ENCODE measurements around the gene SPACDR. TPM values are rescaled to one million over a fixed set of nuclear protein-coding genes. Genes with fewer than 3 reads are reported as not detected.
"Not testable (repeated sequence)": the region's sequence is repeated elsewhere in the genome, so short reads cannot be mapped to it uniquely, and the experiment has no call there.

SPACDR gene
- total RNA-seq, 1 donor from 2014 or later, result not detected

DNA sequence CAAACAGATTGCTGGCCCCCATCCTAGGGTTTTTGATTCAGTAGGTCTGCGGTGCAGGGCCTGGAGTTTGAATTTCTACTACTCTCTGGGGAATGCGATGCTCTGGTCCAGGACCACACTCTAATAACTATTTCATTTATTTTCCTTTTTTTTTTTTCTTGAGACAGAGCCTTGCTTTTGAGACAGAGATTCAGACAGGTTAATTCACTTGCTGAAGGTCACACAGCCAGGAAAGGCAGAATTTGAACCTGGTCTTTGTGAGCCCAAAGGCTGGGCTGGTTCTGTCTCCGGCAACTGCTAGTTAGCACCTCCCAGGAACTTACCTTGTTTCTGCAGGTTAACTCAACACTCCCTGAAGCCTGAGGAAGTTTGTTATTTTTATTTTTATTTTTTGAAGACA lies 11.5 kb downstream of the SPACDR start:
- TF ChIP-seq, protein P1, sequence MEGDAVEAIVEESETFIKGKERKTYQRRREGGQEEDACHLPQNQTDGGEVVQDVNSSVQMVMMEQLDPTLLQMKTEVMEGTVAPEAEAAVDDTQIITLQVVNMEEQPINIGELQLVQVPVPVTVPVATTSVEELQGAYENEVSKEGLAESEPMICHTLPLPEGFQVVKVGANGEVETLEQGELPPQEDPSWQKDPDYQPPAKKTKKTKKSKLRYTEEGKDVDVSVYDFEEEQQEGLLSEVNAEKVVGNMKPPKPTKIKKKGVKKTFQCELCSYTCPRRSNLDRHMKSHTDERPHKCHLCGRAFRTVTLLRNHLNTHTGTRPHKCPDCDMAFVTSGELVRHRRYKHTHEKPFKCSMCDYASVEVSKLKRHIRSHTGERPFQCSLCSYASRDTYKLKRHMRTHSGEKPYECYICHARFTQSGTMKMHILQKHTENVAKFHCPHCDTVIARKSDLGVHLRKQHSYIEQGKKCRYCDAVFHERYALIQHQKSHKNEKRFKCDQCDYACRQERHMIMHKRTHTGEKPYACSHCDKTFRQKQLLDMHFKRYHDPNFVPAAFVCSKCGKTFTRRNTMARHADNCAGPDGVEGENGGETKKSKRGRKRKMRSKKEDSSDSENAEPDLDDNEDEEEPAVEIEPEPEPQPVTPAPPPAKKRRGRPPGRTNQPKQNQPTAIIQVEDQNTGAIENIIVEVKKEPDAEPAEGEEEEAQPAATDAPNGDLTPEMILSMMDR (IDR thresholded peaks at IDR 0.05; ENCODE audit: insufficient read depth, low read length, poor library complexity, severe bottlenecking), result no peak
- Histone ChIP-seq H3K4me3 (ENCODE audit: low read depth, low read length) (no peak overlapping the region), H3K36me3 (ENCODE audit: control insufficient read depth, insufficient read depth, low read length) (no peaks in the 10 kb centered on the region), H3K27me3 (ENCODE audit: control insufficient read depth, insufficient read depth, low read length) (no peaks in the 10 kb centered on the region)
- DNase-seq (ENCODE audit: low read depth), result no peak

DNA sequence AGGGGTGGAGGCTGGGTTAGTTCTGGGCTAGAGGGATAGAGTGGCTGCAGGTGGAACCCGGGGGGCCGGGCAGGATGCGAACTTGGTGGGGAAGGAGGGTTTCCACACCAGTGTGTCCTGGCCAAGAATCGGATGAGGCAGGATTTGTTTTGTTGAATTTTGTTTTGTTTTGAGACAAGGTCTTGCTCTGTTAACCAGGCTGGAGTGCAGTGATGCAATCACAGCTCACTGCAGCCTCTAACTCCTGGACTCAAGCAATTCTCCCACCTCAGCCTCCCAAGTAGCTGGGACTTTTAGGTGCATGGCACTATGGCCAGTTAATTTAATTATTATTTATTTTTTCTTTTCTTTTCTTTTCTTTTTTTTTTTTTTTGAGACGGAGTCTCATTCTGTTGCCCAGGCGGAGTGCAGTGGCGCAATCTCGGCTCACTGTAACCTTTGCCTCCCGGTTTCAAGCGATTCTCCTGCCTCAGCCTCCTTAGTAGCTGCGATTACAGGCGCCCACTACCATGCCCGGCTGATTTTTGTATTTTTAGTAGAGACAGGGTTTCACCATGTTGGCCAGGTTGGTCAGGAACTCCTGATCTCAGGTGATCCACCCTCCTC lies 14.8 kb downstream of the SPACDR start:
- DNase-seq (ENCODE audit: low read depth), result no peak

DNA sequence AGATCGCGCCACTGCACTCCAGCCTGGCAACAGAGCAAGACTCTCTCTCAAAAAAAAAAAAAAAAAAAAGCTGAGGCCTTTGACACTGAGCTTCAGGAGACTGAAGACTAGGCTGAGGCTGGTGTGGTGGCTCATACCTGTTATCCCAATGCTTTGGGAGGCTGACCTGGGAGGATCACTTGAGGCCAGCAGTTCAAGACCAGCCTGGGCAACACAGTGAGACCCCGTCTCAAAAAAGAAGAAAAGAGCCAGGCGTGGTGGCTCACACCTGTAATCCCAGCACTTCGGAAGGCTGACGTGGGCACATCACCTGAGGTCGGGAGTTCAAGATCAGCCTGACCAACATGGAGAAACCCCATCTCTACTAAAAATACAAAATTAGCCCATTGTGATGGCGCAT lies 16.7 kb downstream of the SPACDR start:
- not testable (repeated sequence) for H3K4me3 ChIP-seq (ENCODE audit: low read depth, low read length); H3K36me3 ChIP-seq (ENCODE audit: control insufficient read depth, insufficient read depth, low read length); DNase-seq (ENCODE audit: low read depth); H3K27me3 ChIP-seq (ENCODE audit: control insufficient read depth, insufficient read depth, low read length)

More for the DNA sequence above, 14.8 kb downstream of the SPACDR start:
- no peak overlapping the region for H3K4me3 ChIP-seq (ENCODE audit: low read depth, low read length)
- TF ChIP-seq, protein P1 (IDR thresholded peaks at IDR 0.05; ENCODE audit: insufficient read depth, low read length, poor library complexity, severe bottlenecking), result no peak
- no peaks in the 10 kb centered on the region for H3K36me3 ChIP-seq (ENCODE audit: control insufficient read depth, insufficient read depth, low read length)
- no peaks in the 10 kb centered on the region for H3K27me3 ChIP-seq (ENCODE audit: control insufficient read depth, insufficient read depth, low read length)

DNA sequence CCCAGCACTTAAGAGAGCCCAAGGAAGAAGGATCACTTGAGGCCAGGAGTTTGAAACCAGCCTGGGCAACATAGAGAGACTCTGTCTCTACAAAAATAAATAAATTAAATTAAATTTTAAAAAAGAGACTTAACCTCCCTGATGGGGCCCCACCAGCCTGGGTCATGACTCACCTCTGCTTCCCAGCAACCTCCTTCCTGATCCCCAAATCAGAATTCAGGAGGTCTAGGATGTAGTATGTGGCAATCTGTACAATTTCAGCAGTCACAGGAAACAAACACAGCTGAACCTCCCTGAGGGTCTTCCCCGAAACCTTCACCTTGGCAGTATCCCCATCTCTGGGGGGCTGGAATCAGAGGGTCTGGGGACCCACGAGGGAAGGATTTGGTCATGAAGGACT lies 18.0 kb downstream of the SPACDR start:
- Histone ChIP-seq H3K4me3 (ENCODE audit: low read depth, low read length) (no peak overlapping the region), H3K27me3 (ENCODE audit: control insufficient read depth, insufficient read depth, low read length) (no peaks in the 10 kb centered on the region), H3K36me3 (ENCODE audit: control insufficient read depth, insufficient read depth, low read length) (no peaks in the 10 kb centered on the region)
- DNase-seq (ENCODE audit: low read depth), result no peak
- TF ChIP-seq, protein P1 (IDR thresholded peaks at IDR 0.05; ENCODE audit: insufficient read depth, low read length, poor library complexity, severe bottlenecking), result no peak

DNA sequence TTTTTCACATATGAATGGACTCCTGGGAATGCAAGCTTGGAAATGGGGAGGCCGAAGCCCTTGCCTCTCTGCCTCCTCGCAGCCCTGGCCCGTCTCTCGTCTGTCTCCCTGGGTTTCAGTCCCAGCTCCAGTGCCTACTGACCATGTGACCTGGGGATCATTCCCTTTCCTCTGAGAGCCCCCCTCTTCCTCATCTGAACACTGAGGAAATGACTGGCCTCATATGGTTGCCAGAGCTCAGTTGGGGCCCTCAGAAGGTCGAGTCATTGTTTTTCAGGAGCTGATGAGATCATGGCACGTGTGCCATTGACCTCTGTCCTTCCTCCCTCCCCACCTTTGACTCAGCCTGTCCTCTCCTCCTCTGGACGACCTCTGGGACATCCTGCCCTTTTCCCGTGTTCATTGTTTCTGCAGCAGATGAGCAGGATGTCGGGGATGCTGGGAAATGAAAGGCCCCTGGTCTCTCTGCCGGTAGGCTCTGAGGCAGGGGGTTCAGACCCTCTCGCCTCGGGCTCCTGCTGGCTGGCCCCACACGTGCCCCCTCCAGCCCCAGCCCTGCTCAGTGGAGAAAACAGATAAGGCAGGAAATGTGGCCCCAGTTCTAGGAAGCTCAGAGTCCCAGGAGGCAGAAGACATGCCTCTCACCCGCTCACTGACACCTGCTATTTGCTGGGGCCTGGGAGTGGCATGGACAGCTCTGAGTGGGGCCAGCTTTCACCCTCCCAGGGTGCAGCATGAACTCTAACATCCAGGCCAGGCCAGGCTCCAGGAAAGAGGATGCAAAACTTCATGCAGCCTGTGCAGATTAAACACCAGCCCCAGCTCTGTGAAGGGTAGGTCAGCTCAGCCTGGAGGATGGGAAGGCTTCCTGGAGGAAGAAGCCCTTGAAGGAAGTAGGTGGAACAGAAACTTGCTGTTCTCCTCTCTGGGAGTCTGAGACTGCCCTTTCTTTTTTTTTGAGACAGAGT lies 19.5 kb downstream of the SPACDR start:
- no peak overlapping the region for H3K4me3 ChIP-seq (ENCODE audit: low read depth, low read length)
- H3K27me3 ChIP-seq (ENCODE audit: control insufficient read depth, insufficient read depth, low read length), result no peaks in the 10 kb centered on the region
- no peak for DNase-seq (ENCODE audit: low read depth)
- TF ChIP-seq, protein P1 (IDR thresholded peaks at IDR 0.05; ENCODE audit: insufficient read depth, low read length, poor library complexity, severe bottlenecking), result no peak
- H3K36me3 ChIP-seq (ENCODE audit: control insufficient read depth, insufficient read depth, low read length), result no peaks in the 10 kb centered on the region

DNA sequence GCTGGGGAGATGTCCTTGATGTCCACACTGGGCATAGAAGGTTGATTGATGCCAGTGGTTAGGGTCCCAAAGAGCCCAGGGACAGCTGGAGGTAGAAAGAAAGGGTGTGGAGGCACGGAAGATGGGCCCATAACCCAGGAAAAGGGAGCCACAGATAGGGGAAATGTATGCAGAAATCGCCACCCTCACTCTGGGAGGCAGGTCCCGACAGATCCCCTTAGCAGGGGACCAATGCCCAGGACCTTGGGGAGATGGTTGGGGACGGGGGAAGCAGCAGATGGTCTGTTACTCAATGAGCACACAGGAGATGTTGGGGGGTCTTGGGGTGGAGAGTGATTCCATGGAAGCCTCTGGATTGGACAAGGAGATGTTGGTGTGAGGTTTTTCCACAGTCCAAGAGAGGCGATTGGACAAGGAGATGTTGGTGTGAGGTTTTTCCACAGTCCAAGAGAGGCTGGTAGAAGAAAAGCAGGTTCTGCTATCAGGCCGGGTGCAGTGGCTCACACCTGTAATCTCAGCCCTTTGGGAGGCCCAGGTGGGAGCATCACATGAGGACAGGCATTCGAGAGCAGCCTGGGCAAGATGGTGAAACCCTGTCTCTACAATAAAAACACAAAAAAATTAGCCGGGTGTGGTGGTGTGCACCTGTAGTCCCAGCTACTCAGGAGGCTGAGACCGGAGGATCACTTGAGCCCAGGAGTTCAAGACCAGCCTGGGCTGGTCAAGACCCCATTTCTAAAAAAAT lies 20.8 kb downstream of the SPACDR start:
- H3K36me3 ChIP-seq (ENCODE audit: control insufficient read depth, insufficient read depth, low read length), result no peaks in the 10 kb centered on the region
- no peak overlapping the region for H3K4me3 ChIP-seq (ENCODE audit: low read depth, low read length)
- TF ChIP-seq, protein P1 (IDR thresholded peaks at IDR 0.05; ENCODE audit: insufficient read depth, low read length, poor library complexity, severe bottlenecking), result no peak
- no peaks in the 10 kb centered on the region for H3K27me3 ChIP-seq (ENCODE audit: control insufficient read depth, insufficient read depth, low read length)
- no peak for DNase-seq (ENCODE audit: low read depth)

Measured in kidney epithelial cell (primary cell).